H1 (cell line): Measurements from ENCODE around the gene UVRAG. TPM values are rescaled to one million over a fixed set of nuclear protein-coding genes. Genes with fewer than 3 reads are reported as not detected.

ENCODE experiments used
- CTCF ChIA-PET: fragments of 300-600 bp; sonication (Branson Sonifier 250); formaldehyde crosslinking; loops from one replicate; lab custom pipeline; 2021; ENCODE audit not compliant: partially characterized antibody; lab: Charles Lee
- POLR2A ChIA-PET: fragments of 300-600 bp; sonication (Branson Sonifier 250); formaldehyde crosslinking; loops from one replicate; lab custom pipeline; 2021; ENCODE audit warnings: inconsistent platforms; ENCODE audit not compliant: partially characterized antibody; lab: Charles Lee
- DNase-seq, 2 experiments: peaks; one replicate each; pipeline versions ENCODE4 v3.0.0 to v3.0.0-alpha.2; 2010 to 2022; ENCODE audit warnings: low spot score in 2 of 2, low read depth in 1 of 2, mixed read lengths in 1 of 2
- FAIRE-seq: peaks from 2 replicates; lab custom pipeline; 2011; peaks lifted over from hg19 to GRCh38; lab: Jason Lieb, UNC
- H2AFZ ChIP-seq: 2 replicates; pipeline ENCODE4 v1.8.1; 2012; ENCODE audit warnings: low read length, inconsistent platforms
- H2AK5ac ChIP-seq: 2 replicates; pipeline ENCODE4 v1.6.1; 2013; ENCODE audit warnings: low read depth, low read length
- H2BK120ac ChIP-seq: replicated peaks from 2 replicates; pipeline ENCODE3; 2013; ENCODE audit warnings: low read depth, low read length, inconsistent platforms
- H2BK12ac ChIP-seq: 2 replicates; pipeline ENCODE4 v1.6.1; 2013; ENCODE audit warnings: low read depth, low read length
- H2BK15ac ChIP-seq: 2 replicates; pipeline ENCODE4 v1.6.1; 2013; ENCODE audit warnings: low read length
- H2BK20ac ChIP-seq: 2 replicates; pipeline ENCODE4 v1.6.1; 2013; ENCODE audit warnings: low read length
- H2BK5ac ChIP-seq: 2 replicates; pipeline ENCODE4 v1.6.1; 2013; ENCODE audit warnings: low read depth, low read length
- H3K14ac ChIP-seq: 2 replicates; pipeline ENCODE4 v1.6.1; 2013; ENCODE audit warnings: inconsistent platforms; ENCODE audit not compliant: insufficient read length
- H3K18ac ChIP-seq: 2 replicates; pipeline ENCODE4 v1.6.1; 2013; ENCODE audit warnings: low read length; ENCODE audit errors: extremely low read depth
- H3K23ac ChIP-seq: 2 replicates; pipeline ENCODE4 v1.6.1; 2013; ENCODE audit warnings: inconsistent platforms; ENCODE audit not compliant: insufficient read length
- H3K23me2 ChIP-seq: 2 replicates; pipeline ENCODE4 v1.6.1; 2013; ENCODE audit warnings: low read depth, low read length
- H3K27ac ChIP-seq: 2 replicates; pipeline ENCODE4 v1.6.1; 2011; ENCODE audit warnings: low read depth, low read length, inconsistent platforms
- H3K27me3 ChIP-seq, 4 experiments: replicated peaks in 1 of 4; 1 replicate in 1 of 4; 2 replicates in 3 of 4; pipeline versions ENCODE4 v1.6.1 to v1.8.1; 2011 to 2013; ENCODE audit warnings: low read length in 3 of 4, mild to moderate bottlenecking in 3 of 4, inconsistent platforms in 2 of 4, mixed read lengths in 2 of 4, moderate library complexity in 1 of 4; ENCODE audit not compliant: control insufficient read depth in 3 of 4, insufficient read depth in 3 of 4; ENCODE audit errors: extremely low read depth in 1 of 4
- H3K36me3 ChIP-seq, 4 experiments: 2 replicates each; pipeline versions ENCODE4 v1.6.1 to v1.8.1; 2011 to 2013; ENCODE audit warnings: mild to moderate bottlenecking in 4 of 4, low read length in 3 of 4, moderate library complexity in 2 of 4, control low read depth in 1 of 4, inconsistent platforms in 1 of 4; ENCODE audit not compliant: insufficient read depth in 4 of 4, control insufficient read depth in 2 of 4
- H3K4ac ChIP-seq: replicated peaks from 2 replicates; pipeline ENCODE3; 2013; ENCODE audit warnings: low read length, low read depth, mixed read lengths, inconsistent platforms; ENCODE audit not compliant: insufficient read length
- H3K4me1 ChIP-seq, 4 experiments: replicated peaks in 1 of 4; 1 replicate in 1 of 4; 2 replicates in 3 of 4; pipeline versions ENCODE4 v1.6.1 to v1.8.1; 2011 to 2013; ENCODE audit warnings: low read length in 3 of 4, inconsistent platforms in 2 of 4, mixed read lengths in 1 of 4; ENCODE audit not compliant: insufficient read depth in 4 of 4, control insufficient read depth in 3 of 4
- H3K4me2 ChIP-seq, 2 experiments: 2 replicates each; pipeline versions ENCODE4 v1.6.1 to v1.8.1; 2011 to 2013; ENCODE audit warnings: low read depth in 2 of 2, low read length in 2 of 2, control low read depth in 1 of 2, inconsistent platforms in 1 of 2, mild to moderate bottlenecking in 1 of 2; ENCODE audit not compliant: insufficient read depth in 1 of 2
- H3K4me3 ChIP-seq, 4 experiments: fragments of 200-600, 300-600 bp in 1 of 4; sonication (generic), shearing (Covaris generic), sonication (Bioruptor Twin) in 1 of 4; 2 replicates each; pipeline versions ENCODE4 v1.5.1 to v1.8.1; 2011 to 2016; ENCODE audit warnings: low read length in 4 of 4, low read depth in 3 of 4, control low read depth in 2 of 4, inconsistent platforms in 2 of 4, mild to moderate bottlenecking in 2 of 4, mixed read lengths in 1 of 4, moderate library complexity in 1 of 4; ENCODE audit not compliant: insufficient read depth in 2 of 4; ENCODE audit errors: extremely low read depth in 1 of 4
- H3K56ac ChIP-seq: replicated peaks from 2 replicates; pipeline ENCODE3; 2013; ENCODE audit warnings: low read depth, mild to moderate bottlenecking, mixed read lengths, low read length, inconsistent platforms; ENCODE audit not compliant: insufficient read length
- H3K79me1 ChIP-seq: 2 replicates; pipeline ENCODE4 v1.6.1; 2013; ENCODE audit warnings: low read depth, low read length, control low read depth
- H3K79me2 ChIP-seq, 2 experiments: 2 replicates each; pipeline versions ENCODE4 v1.6.1 to v1.8.1; 2012 to 2013; ENCODE audit warnings: low read length in 2 of 2, mild to moderate bottlenecking in 2 of 2, inconsistent platforms in 1 of 2; ENCODE audit not compliant: insufficient read depth in 2 of 2, control insufficient read depth in 1 of 2
- H3K9ac ChIP-seq, 4 experiments: replicated peaks in 1 of 4; 1 replicate in 1 of 4; 2 replicates in 3 of 4; pipeline versions ENCODE4 v1.6.1 to v1.8.1; 2011 to 2013; ENCODE audit warnings: low read depth in 3 of 4, low read length in 3 of 4, control low read depth in 2 of 4, mild to moderate bottlenecking in 2 of 4, moderate library complexity in 2 of 4, inconsistent platforms in 1 of 4; ENCODE audit errors: extremely low read depth in 1 of 4
- H3K9me3 ChIP-seq, 2 experiments: 2 replicates each; pipeline versions ENCODE4 v1.6.1 to v1.8.1; 2012 to 2013; ENCODE audit warnings: mild to moderate bottlenecking in 2 of 2, moderate library complexity in 2 of 2, control low read depth in 1 of 2, inconsistent platforms in 1 of 2, low read depth in 1 of 2, low read length in 1 of 2, mixed read lengths in 1 of 2; ENCODE audit not compliant: insufficient read depth in 2 of 2
- H4K20me1 ChIP-seq, 2 experiments: replicated peaks in 1 of 2; 2 replicates each; pipeline versions ENCODE3 to v1.8.1; 2011 to 2013; ENCODE audit warnings: inconsistent platforms in 2 of 2, low read length in 2 of 2, mild to moderate bottlenecking in 1 of 2; ENCODE audit not compliant: insufficient read depth in 2 of 2, control insufficient read depth in 1 of 2
- H4K5ac ChIP-seq: 2 replicates; pipeline ENCODE4 v1.6.1; 2013; ENCODE audit warnings: low read length, low read depth, mixed read lengths, inconsistent platforms; ENCODE audit not compliant: insufficient read length
- H4K8ac ChIP-seq: 2 replicates; pipeline ENCODE4 v1.8.0; 2013; ENCODE audit warnings: mild to moderate bottlenecking, moderate library complexity, low read length, inconsistent platforms; ENCODE audit not compliant: insufficient read depth; ENCODE audit errors: extremely low read depth
- H4K91ac ChIP-seq: replicated peaks from 2 replicates; pipeline ENCODE3; 2013; ENCODE audit warnings: low read length, mixed read lengths, inconsistent platforms; ENCODE audit not compliant: insufficient read length
- EGR1 ChIP-seq: IDR thresholded peaks from 2 replicates; pipeline ENCODE4 v1.6.1; 2011; ENCODE audit warnings: low read depth, low read length, borderline replicate concordance
- JUN ChIP-seq: IDR thresholded peaks from 2 replicates; pipeline ENCODE4 v1.6.1; 2011; ENCODE audit warnings: low read depth, mild to moderate bottlenecking, improper control_type of control experiment, low read length
- ZNF274 ChIP-seq: IDR thresholded peaks from 2 replicates; pipeline ENCODE4 v1.7.0; 2012; ENCODE audit warnings: low read length, borderline replicate concordance; ENCODE audit errors: extremely low read depth
- WGBS, 2 experiments: shearing (Covaris generic) in 1 of 2; methylation state at CpG; one replicate each; pipeline versions ENCODE4 v1.1.6 to v1.1.7; 2013 to 2015; ENCODE audit warnings: low lambda C conversion rate in 2 of 2, mixed read lengths in 2 of 2, inconsistent platforms in 1 of 2, low coverage in 1 of 2, missing lambda C conversion rate in 1 of 2; ENCODE audit not compliant: insufficient replicate concordance in 2 of 2, insufficient coverage in 1 of 2, insufficient read length in 1 of 2; ENCODE audit errors: extremely low coverage in 1 of 2, missing lambda C conversion rate in 1 of 2; 5-methylcytosine and 5-hydroxymethylcytosine counted together
- polyA plus RNA-seq, 7 experiments: library from polyadenylated mRNA; depleted of rRNA in 3 of 7; stranded (reverse) in 5 of 7; unstranded in 2 of 7; fragments of >200 nt in 5 of 7; fragments of 200-250 nt in 2 of 7; gene quantifications; 1 replicate in 5 of 7; 2 replicates in 1 of 7; 4 replicates in 1 of 7; pipeline versions ENCODE4 v1.2.1 to v1.2.3, GENCODE V29; 2011 to 2013; ENCODE audit warnings: missing spikeins in 2 of 7, mixed read lengths in 2 of 7
- total RNA-seq: library from RNA; stranded (reverse); fragmentation: NEBNext Ultra II Directional; extraction: Animal tissue kit (Norgen Biotek cat#: 25700); gene quantifications from 2 replicates; pipeline ENCODE4 v1.2.1, GENCODE V29; 2021

The UVRAG gene
- total and polyA plus RNA-seq, 2 of the 8 experiments (the other 6 are each of a cell fraction or from before 2014, with no cell fraction given) = 5.5 to 14.7 TPM

DNA sequence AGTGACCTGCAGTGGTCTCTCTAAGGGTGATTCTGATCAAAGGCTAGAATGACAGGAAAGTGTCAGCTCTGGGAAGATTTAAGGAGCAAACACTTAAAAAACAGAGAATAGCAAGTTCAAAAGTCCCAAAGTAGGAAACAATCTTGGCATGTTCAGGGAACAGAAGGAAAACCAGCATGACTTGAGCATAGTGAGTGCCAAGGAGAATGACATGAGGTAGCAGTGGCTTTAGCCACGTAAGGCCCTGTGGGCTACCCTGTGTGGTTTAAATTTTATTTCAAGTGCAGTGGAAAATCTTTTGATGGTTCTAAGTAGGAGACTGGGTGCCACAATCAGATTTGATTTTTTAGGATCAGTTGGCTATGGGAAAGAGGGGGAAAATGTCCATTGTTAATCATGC, 241.9 kb downstream of the UVRAG start:
- H3K14ac ChIP-seq = no peak overlapping the region
- 88% methylated on average over 1 of the region's 1 CpG; no CpG with 5 or more reads in 1 of the 2 experiments for WGBS, 2 experiments
- H3K79me2 ChIP-seq = no peaks in the 10 kb centered on the region
- no peak overlapping the region for H4K5ac ChIP-seq
- no peak overlapping the region for H2BK5ac ChIP-seq
- no peak overlapping the region for H3K4me3 ChIP-seq
- H3K18ac ChIP-seq = no peak overlapping the region
- no peak overlapping the region for H2BK15ac ChIP-seq
- no peaks in the 10 kb centered on the region for H3K27me3 ChIP-seq
- peaks cover 0 to 2% of the 10 kb centered on the region in 2 experiments for H4K20me1 ChIP-seq
- no peak for FAIRE-seq
- no peak overlapping the region for H3K23ac ChIP-seq
- no peak overlapping the region for H4K8ac ChIP-seq
- no peak overlapping the region for H3K56ac ChIP-seq
- H3K23me2 ChIP-seq = no peaks in the 10 kb centered on the region
- peaks cover 0 to 5% (median under 1%) of the 10 kb centered on the region in 4 experiments; a peak in 2 of 7 replicates for H3K4me1 ChIP-seq
- H4K91ac ChIP-seq = no peak overlapping the region
- H3K9ac ChIP-seq = no peak overlapping the region
- H2BK12ac ChIP-seq = no peak overlapping the region
- DNase-seq = no peak
- H3K79me1 ChIP-seq = no peaks in the 10 kb centered on the region
- peaks cover 0 to 6% of the 10 kb centered on the region in 2 experiments; a peak in 1 of 4 replicates for H3K9me3 ChIP-seq
- peaks cover 0 to 5% (median 0%) of the 10 kb centered on the region in 4 experiments; a peak in 1 of 8 replicates for H3K36me3 ChIP-seq
- no peak overlapping the region for H3K4me2 ChIP-seq
- TF ChIP-seq JUN (no peak), ZNF274 (no peak), EGR1 (no peak)
- TF ChIP-seq, all 59 proteins: peak for 0
- Histone ChIP-seq H3K27ac (no peak overlapping the region), H2BK120ac (no peak overlapping the region), H2BK20ac (no peak overlapping the region), H3K4ac (no peak overlapping the region), H2AFZ (no peak overlapping the region), H2AK5ac (no peak overlapping the region)
- ChIA-PET CTCF (interaction anchor here (0.6 kb wide), 1 partner anchor 480 kb away, joined by 5 read pairs; no protein-coding TSS in a partner anchor), POLR2A (no interaction called here)
